ENCODE results near the gene FAM98C.
"Not testable (repeated sequence)": the region's sequence is repeated elsewhere in the genome, so short reads cannot be mapped to it uniquely, and the experiment has no call there.

FAM98C gene

GRCh38 chr19:38402967-38403674, at the start of gene FAM98C:
Gene FAM98C (plus strand): TSS chr19:38403093. CDS start chr19:38403154, 61 bp downstream.
- DNase-seq: peak; percentile 96

GRCh38 chr19:38355728-38356725, 46.9 kb upstream of the FAM98C start:
- DNase-seq: no peak

GRCh38 chr19:38358071-38358470, 44.8 kb upstream of the FAM98C start:
- DNase-seq: no peak

GRCh38 chr19:38359242-38360021, 43.5 kb upstream of the FAM98C start:
- no peak for DNase-seq

- DNase-seq: no peak
Measured at GRCh38 chr19:38360351-38360750, 42.5 kb upstream of the FAM98C start.

GRCh38 chr19:38360839-38361631, 41.9 kb upstream of the FAM98C start:
- no peak for DNase-seq

GRCh38 chr19:38361633-38362075, 41.2 kb upstream of the FAM98C start:
- peak; percentile 55 for DNase-seq

GRCh38 chr19:38362076-38362945, 40.6 kb upstream of the FAM98C start:
- peak; percentile 41 for DNase-seq

GRCh38 chr19:38362946-38363688, 39.8 kb upstream of the FAM98C start:
- not testable (repeated sequence) for DNase-seq

GRCh38 chr19:38367041-38367440, 35.9 kb upstream of the FAM98C start:
- DNase-seq: no peak

GRCh38 chr19:38369584-38369983, 33.3 kb upstream of the FAM98C start:
- DNase-seq: no peak

- no peak for DNase-seq
Measured at GRCh38 chr19:38370299-38370698, 32.6 kb upstream of the FAM98C start.

GRCh38 chr19:38371081-38371480, 31.8 kb upstream of the FAM98C start:
- no peak for DNase-seq

- DNase-seq: no peak
Measured at GRCh38 chr19:38373907-38374331, 29.0 kb upstream of the FAM98C start.

GRCh38 chr19:38374332-38375097, 28.4 kb upstream of the FAM98C start, which contains the start of gene PSMD8:
Gene PSMD8 (plus strand): TSS chr19:38374571. CDS start chr19:38374602, 31 bp downstream.
- DNase-seq: peak; percentile 98

- no peak for DNase-seq
Measured at GRCh38 chr19:38375098-38375493, 27.8 kb upstream of the FAM98C start.

- DNase-seq: peak; percentile 21
Measured at GRCh38 chr19:38375748-38376147, 27.1 kb upstream of the FAM98C start.

GRCh38 chr19:38376576-38376975, 26.3 kb upstream of the FAM98C start:
- DNase-seq: no peak

GRCh38 chr19:38377052-38377451, 25.8 kb upstream of the FAM98C start:
- no peak for DNase-seq
